ENCODE results near the gene FBLN1.

The FBLN1 gene

DNA sequence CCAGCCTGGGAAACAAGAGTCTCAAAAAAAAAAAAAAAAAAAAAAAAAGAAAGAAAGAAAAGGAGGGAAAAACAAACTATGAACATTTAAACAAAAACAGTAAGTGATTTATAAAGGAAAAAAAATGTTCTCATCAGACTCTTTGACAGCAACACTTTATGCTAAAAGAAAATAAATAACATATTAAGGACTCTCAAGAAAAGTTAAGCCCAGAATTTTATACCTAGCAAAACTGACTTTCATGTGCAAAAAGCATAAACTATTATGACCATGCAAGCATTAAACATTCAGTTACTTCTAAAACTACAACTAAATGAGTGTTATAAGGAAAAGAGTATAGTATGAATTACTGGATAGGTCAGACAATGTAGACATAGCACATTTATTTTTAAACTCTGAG lies 68.4 kb downstream of the FBLN1 start:
- DNase-seq = no peak

DNA sequence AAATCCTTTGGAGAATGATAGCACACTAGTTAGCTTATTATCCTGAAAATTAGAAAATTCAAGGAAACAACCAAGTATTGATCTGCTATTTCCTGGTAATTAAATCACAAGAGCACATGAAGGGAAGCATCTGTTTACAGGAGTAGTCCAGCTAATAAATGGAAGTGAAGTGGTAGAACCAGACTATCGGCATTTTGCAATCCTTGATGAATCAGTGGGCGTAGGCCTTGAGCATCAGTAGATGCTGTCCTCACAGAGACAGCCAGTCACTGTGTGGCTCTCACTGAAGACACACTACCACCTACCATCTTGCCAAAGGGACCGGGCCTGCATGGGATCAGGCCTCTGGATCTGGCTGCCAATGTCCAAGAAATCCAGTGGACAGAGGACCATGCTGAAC lies 69.8 kb downstream of the FBLN1 start:
- DNase-seq = no peak

DNA sequence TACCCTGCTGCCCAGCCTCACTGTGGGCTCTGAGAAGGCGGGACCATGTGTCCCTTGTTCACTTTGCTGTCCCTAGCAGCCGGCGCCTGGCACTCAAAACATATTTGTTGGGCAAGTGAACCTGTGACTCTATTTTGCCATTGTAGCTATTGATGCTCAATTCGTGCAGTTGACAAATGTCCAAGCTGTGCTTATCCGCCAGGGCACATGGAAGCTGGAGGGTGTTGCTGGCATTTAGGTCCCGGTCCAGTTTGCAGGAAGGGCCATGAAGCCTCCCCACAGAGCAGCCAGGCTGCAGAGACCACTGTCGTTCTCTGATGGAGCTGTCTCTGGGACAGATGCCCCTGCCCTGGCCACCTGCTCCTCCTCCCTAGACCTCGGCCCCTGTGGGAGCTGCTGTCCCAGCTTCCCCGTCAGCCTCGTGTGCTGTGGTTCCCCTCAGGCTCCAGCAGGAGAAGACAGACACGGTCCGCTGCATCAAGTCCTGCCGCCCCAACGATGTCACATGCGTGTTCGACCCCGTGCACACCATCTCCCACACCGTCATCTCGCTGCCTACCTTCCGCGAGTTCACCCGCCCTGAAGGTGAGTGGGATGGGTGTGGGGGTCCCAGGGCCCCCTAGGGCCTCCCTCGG lies 71.5 kb downstream of the FBLN1 start:
- DNase-seq = no peak

DNA sequence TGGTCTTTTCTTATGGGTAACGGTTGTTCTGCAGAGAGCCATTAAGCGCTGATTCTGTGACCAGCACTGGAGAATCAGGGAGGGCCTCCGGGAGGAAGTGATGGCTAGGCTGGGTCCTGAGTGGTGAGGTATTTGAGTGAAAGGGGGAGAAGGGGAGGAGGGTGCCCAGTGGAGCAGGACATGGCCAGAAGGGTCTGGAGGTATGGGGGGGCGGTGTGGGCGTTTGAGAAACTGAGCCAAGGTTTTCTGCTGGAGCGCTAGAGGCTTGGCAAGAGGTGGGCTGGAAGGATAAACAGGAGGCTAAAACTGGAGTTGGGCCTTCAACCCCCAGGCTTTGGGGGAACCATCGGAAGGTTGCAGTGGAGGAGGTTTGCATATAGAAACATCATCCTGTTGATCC lies 72.5 kb downstream of the FBLN1 start:
- DNase-seq = no peak

DNA sequence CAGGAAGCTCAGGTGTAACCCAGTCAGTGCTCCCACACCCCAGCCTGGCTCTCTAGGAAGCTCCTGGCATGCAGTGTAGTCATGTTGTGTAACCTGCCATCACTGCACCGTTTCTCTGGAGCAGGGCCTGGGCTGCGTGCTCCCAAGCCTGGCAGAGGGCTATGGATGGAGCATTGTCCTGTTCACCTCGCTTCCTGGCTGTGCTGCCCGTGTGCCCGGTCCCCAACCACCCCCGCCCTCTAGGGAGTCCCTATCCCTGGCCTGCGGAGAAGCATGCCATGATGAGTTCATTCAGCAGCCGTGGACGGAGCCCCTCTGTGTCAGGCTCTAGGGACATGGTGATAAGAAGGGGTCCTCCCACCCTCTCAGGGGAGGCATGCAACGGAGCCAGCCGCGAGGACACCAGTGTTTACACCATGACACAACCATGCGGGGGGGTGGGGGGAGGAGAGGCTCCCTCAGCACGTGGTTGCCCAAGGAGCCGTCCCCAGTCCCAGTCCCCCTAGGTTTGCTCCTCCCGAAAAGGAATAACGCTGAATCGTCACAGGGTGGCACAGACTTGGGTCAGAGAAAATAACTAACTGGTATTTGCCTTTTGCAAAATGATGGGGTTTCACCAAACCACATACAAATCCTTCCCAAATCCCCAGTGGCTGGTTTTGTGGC lies 73.1 kb downstream of the FBLN1 start:
- no peak for DNase-seq

DNA sequence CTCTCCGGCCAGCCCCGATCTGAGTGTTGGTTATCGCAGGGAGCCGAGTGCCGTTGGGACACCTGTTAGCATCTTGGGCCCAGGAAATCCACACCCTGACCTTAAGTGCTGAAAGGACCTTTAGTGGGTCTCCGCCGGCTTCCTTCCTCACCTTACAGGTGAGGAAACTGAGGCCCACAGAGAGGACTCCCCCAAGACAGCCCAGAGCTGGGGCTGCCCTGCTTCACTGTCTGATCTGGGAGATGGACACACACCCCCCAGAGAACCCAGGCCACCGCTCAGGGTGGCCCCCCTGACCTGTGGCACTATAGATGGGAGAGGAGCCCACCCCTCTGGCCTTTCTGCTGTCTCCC lies 73.6 kb downstream of the FBLN1 start:
- DNase-seq = no peak

DNA sequence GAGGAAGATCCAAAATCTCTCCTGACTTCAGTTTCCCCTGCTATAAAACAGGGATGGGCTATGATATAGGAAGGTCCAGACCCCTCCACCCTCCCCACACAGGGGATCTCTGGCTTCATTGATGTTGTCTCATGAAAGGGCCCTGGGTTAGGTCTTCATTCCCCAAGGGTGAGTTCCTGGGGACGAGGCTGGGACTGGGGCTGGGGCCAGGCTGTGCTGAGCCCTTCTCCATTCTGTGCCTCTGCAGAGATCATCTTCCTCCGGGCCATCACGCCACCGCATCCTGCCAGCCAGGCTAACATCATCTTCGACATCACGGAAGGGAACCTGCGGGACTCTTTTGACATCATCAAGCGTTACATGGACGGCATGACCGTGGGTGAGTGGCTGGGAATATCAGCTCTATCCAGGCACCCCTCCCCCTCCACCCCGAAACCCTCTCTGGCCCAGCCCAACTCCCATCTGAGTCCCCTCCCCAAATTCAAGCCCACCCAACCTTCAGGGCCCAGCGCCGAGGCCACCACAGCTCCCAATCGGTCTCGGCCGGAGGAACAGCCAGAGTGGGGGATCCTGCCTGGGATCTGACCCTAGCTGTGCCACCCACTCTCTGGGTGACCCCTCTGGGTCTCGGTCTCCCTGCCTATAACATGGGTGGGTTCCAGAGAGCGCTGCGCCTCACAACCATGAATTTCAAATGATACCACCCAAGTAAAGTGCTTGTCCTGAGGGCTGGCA lies 74.2 kb downstream of the FBLN1 start:
- DNase-seq = no peak

DNA sequence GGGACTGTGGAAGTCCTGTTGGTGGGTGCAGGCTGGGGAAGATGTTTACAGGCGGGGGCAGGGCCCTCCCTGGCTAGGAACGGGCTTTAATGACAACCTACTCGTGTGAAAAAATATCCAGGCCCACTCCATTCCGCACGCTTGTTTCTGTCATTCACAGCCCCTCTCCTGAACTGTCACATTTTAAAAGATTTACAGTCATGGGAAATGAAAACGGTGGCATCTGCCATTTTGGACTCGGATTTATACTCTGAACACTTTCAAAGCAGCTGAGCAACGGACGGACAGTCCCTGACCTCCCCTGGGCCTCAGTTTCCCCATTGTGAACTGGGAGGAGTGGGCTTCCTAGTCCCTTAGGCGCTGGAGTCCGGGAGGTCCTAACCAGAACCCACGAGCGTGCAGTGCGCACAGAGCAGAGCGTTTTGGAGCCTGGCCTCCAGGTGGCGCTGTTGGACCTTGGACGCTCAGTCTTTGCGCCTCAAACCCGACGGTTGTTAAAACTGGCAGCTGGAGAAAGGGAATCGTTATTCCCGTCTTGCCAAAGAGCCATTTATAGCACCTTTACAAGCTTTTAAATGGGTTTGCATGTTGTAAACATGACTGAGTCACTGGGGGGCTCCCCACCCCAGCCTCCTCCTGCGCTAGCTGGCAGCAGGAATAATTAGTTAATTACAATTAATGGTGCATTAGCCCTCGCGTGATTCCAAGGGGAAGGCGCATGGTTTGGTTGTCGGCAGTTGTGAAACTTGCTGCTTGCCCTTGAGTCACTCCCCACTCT lies 75.3 kb downstream of the FBLN1 start:
- DNase-seq = peak; percentile 79

DNA sequence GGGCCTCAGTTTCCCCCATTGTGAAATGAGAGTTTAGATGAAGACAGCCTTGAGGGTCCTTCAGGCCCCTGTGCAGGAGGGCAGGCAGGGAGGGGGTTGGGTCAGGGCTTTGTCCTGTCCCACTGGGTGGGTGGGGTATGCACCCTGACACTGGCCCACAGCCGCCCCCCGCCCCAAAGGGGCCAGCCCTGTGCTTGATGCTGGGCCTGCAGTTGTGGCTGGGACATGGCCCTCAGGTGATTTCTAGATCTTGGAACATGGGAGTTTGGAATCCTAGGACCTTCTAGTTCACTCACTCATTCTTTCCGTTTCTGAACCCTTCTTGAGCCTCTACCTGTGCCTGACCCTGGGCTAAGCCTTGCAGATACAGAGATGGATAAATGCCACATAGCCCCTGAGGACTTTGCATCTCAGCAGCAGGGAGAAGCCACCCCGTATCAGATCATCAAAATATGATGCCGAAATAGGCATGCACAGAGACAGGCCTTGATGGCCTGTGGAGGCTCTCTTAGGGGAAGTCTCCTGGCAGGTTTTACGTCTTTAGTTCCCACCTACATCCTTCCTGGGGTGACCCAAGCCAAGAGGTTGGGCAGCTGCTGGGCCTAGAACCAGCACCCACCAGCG lies 76.0 kb downstream of the FBLN1 start:
- DNase-seq = no peak

DNA sequence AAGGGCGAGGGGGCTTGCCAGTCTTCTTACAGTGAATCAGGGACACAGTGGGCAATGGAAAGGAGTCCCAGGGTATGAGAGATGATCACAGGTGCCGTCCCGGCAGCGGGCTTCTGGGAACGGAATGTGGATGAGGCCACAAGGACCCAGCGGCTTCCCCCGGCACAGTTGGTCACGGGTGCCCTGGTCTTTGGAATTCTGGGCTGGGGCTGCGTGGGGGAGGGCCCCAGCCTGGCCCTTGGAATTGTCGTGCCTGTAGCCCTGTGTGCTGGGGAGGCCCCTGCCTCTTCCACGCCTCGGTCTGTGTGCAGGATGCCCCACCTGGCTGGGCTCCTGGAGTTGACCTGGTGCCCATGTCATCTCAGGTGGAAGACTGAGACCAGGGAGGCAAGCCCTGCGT lies 76.6 kb downstream of the FBLN1 start:
- DNase-seq = no peak

DNA sequence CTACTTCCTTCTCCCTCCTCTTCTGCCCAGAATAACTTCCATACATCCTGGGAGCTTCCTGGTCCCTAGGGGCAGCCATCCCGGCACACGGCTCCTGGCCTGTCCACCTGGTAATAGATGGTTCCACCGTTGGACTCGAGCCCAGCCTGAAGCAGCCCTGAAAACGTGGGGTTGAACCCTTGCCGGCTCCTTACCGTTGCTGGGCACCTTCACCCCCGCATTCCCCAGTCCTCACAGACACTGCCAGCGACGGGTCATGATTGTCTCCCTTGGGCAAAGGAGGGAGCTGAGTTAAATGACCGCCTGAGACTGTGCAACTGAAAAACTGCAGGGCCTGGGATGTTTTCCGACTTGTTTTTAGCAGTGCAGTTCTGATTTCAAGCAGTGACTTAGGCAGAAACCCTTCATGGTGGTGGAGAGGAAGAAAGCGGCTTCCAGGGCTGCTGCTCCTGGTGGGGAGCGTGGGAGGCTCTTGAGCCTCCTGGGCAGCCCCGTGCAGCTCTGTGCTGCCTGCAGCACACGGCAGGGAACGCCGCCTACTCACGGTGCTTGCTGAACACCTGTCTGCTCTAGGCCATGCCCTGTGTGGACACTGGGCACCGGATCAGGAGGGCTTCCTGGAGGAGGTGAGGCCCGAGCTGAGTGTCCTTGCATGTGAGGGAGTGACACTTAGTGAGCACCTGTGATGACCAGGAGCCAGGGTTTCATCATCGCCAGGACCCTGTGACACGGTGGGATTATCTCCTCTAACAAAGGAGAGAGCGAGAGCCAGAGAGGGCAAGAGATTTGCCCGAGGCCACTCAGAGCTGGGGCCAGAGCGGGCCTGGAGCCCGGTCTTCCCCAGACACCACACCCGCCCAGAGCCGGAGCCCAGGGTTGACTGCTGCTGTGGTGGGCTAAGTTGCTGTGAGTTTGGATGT lies 77.4 kb downstream of the FBLN1 start:
- DNase-seq = no peak

DNA sequence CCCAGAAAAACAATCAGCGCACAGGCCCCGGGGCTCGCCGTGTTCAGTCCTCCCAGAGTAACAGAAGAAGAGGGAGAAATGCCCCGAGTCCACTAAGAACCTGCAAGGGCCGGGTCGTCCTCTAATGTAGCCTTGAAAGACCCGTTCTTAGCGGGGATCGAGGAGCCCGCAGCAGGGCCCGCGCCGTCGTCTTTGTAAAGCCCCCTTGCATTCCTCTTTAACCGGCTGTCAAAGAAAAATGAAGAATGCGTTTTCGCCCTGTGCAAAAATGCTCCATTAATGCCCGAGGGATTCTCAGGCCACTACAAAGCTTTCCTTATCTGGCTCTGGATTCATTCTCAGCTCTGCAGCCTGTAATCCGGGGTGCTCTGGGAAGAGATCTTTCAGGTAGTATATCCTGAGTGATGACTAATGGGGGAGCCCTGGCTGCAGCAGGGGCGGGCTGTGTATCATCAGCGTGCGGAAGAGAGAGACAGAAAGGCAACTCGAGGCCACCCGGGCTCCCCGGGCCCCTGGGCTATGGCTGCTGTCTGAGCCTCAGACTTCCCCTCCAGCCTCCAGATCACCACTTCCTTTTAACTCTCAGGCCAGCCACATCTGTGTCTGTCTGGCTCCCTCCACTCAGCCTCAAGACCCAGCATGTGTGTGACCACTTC lies 78.2 kb downstream of the FBLN1 start:
- DNase-seq = no peak

DNA sequence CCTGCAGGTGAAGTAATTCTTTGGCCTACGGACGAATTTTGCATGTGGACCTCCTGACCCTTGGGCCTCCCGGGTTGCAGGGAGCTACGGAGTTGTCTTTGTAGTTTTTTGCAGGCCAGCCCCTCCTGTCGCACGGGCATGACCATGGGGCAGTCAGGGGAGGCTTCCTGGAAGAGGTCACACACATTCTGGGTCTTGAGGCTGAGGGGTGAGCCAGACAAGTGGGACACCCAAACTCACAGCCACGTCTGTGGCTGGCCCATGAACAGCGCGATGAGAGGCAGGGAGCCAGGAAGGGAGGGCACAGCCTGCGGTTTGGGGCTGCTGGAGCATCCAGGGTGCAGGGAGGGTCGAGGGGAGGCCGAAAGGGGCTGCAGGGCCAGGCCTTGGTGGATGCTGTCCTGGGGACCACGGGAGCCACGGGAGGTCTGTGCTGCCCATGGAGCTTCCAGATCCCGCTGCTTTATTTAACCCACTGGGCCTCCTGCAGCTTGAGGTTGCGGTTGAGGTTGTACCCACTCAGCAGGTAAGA lies 78.9 kb downstream of the FBLN1 start:
- no peak for DNase-seq

DNA sequence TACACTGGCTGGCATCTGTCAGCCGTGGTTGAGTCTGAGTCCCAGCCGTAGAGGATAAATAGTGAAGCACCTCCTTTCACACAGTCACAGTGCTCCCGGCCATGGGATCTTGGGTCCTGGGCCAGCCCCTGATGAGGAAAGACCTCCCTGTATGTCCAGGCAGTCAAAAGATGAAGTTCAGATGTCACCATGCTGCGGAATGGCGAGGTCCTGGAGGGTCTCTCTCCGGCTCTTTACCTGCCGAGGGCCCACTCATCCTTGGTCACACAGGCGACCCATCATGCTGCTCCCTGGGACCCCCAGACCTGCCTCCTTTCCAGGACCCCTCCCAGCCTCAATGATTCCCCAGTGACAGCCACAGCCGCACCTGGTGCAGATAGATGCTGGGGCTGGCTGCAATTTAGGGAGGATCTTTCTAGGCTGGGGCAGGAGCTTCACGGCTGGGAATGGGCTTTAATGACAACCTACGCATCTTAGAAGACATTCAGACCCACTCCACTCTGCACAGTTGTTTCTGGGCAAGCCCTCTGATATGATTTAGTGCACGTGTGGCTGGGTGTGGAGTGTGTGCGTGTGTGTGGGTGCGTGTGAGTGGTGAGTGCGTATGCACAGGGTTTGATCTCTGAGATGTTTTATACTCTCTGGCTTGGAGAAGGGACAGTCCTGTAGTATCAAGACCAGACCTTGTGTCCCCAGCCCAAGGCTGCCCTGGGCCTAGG lies 79.7 kb downstream of the FBLN1 start:
- no peak for DNase-seq

DNA sequence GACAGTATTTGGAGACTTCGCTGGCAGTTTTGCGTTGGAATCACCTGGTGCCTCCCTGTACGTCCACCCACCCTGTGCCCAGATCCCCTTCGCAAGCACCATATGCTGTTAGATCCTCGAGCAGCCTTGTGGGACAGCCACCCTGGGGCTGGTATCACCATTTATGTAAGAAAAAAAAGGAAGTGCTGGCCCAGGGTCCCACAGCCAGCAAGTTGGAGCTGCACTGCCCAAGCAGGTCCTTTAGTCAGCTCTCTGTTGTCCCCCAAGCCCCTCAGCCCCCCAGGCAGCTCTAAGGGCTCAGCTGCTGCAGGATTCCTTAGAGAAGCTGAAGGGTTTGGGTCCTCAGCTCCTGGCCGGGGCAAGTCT lies 80.3 kb downstream of the FBLN1 start:
- no peak for DNase-seq

DNA sequence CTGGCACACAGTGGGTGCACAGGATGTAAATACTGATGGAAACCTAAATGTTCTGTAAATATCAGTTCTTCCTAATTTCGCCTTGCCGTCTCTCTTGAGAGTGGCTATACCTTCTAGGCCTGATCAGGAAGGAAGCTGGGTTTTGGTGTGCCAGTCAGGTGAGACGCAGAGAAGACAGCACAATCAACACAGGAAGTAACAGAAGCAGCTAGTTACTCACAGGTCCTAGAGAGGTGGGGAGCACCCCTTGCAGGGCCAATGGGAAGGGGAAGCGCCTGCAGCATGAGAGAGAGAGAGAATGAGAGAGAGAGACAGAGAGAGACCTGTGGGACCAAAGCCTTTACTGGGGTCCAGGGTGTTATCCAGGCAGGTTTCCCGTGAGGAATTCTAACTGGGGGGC lies 80.8 kb downstream of the FBLN1 start:
- no peak for DNase-seq

DNA sequence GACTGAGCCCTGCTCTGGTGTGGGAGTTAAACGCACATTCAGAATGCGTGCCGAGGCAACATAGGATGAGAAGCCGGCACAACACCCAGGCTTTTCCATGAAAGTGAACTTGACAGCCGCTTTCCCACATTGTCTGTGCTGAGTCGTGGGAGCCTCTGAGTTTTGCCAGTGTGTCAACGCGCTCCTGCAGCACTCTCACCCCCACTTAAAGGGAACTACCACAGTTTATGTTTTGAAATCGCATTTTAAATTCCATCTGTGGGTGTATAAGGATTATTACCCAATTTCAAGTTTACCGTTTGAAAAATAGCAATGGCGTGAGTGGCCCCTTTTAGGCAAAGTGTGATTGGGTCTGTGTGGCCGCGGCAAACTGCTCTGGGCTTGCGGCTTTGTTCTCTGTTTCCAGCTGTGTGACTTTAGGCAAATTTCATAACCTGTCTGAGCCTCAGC lies 81.5 kb downstream of the FBLN1 start:
- DNase-seq = no peak

DNA sequence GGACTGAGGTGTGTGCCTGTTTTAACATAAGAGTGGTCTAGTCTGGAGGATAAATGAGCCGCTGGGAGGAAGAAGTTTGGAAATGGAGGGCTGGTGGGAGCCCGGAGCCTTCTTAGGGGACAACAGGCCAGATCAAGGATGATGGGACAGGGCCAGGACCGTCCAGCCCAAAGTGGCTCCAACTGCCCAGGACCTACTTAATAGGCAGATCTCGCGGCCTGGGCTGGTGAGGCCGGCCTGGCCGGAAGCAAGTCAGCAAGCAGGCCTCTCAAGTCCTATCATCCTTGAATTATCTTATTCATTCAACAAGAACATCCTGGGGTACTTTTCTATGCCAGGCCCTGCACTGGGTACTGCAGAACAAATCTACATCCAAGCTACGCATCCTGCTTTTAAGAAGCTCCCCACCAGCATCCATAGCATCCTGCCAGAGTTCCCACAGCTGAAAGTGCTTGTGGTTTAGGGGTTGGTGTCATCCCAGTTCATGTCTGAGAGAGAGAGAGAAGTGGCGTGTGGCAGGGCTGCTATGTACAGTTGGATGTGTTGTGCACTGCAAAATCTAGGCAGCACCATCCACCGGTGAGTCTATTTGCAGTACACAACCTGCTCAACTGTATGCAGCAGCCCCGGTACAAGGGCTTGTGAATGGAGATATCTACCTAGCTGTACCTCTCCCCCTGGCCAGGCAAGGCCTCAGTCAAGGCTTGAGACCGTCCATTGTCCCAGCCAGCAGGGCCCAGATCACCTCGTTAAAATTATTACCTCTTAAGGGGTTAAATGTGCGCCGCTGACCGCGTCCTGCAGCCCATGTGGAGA lies 82.1 kb downstream of the FBLN1 start:
- no peak for DNase-seq

DNA sequence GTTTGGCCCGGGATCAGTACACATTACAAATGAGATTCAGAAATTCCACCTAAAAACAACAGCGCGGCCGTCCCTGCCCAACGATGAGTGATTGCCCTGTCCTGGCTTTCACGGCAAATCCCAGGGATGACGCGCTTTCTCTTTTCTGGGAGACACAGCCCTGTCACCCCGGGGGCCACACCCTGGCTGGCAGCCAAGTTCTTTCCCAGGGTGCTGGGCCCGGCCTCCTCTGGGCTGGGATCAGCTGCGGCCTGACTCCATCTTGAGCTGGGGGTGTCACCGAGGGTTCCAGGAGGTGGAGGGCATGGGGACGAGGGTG lies 82.7 kb downstream of the FBLN1 start:
- DNase-seq = no peak

All from fibroblast of skin of scalp (primary cell).